HS-27A (cell line): Measurements from ENCODE around the gene ADM2.

Experiments used
- DNase-seq: peaks from one replicate; pipeline ENCODE4 v3.0.0-alpha.2; 2012; ENCODE audit warnings: low read depth, missing footprints

ADM2 gene

GRCh38 chr22:50445071-50445879, 36.1 kb upstream of the ADM2 start:
- no peak for DNase-seq

DNA sequence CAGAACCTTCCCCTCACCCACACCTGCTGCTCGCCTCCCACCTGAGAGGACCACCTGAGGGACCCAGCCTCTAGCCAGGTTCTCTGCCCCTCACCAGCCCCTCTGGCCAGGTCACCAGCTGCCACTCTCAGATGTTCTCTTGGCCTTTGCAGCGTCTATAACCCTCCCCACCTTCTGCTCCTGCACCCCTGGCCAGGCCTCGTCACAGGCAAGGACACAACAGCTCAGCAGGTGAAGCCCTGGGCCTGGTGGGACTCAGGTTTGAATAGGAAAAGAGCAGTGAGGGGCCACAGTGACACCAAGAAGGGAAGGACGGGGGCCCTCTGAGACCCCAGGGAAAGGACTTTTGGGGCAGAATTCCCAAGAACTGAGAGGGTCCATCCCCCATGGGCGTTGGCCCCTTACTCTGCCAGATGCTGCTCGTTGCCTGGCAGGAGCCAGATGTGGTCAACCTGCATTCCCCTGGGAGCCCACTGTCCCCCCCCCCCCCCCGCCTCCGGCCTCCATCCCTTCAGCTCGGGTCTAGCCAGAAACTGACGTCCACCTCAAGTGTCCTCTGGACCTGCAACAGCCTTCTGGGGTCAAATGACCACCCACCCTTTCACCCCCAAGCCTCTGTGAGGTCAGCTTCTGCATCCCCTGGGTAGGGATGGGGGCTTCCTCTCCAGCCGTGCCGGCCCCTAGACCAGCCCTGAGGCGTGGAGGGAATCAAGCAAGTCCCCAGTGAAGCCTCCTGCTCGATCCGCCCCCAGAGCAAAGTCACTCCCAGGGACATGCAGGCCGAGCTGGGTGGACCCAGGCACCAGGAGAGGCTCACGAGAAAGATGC, 35.2 kb upstream of the ADM2 start:
- no peak for DNase-seq

- DNase-seq: no peak
Measured at GRCh38 chr22:50446708-50447575, 34.4 kb upstream of the ADM2 start.

- DNase-seq: no peak
Measured at GRCh38 chr22:50447576-50448551, 33.5 kb upstream of the ADM2 start.

- no peak for DNase-seq
Measured at GRCh38 chr22:50452649-50453048, 28.7 kb upstream of the ADM2 start.

GRCh38 chr22:50454556-50455075, 26.7 kb upstream of the ADM2 start:
- DNase-seq: no peak

- DNase-seq: no peak
Measured at GRCh38 chr22:50455201-50455600, 26.1 kb upstream of the ADM2 start.

DNA sequence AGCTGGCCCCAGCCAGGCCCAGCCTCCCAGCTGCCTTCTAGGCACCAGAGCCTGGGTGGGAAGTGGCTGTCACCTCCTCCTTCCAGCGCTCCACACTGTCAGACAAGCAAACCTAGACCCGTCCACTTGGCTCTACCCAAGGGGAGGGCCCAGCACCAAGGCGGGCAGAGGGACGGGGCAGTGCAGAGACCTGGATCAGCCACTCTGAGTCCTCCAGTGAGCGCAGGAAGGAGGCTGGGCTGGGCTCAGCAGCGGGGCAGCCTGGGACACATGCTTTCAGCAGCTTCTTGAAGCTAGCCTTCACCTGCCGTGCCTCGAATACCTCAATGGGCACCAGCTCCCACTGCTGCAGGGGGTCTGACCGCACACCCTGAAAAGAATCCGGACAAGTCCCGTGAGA, 25.3 kb upstream of the ADM2 start:
- DNase-seq: no peak

GRCh38 chr22:50456466-50457234, 24.7 kb upstream of the ADM2 start:
- no peak for DNase-seq

- DNase-seq: no peak
Measured at GRCh38 chr22:50459016-50459415, 22.3 kb upstream of the ADM2 start.

- DNase-seq: no peak
Measured at GRCh38 chr22:50459496-50460140, 21.7 kb upstream of the ADM2 start.

DNA sequence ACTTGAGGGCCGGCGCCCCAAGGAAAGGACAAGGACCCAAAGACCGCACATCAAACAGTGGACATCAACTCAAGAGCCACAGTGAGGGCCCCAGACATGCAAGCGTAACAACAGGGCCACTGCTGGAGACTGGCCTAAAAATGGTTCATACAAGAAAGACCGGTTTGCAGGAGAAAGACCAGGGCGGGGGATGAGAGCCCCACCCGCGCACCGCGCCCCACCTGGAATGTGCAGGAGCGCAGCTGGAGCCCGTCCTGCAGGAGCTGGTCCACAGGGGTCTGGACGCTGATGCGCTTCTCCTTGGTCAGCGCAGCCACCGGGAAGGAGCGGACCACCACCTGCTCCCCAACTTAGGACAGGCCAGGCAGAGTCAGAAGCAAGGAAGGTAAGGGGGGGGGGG, 20.4 kb upstream of the ADM2 start:
- DNase-seq: no peak

- no peak for DNase-seq
Measured at GRCh38 chr22:50461536-50461935, 19.8 kb upstream of the ADM2 start.

GRCh38 chr22:50461979-50462540, 19.3 kb upstream of the ADM2 start:
- DNase-seq: no peak

- DNase-seq: no peak
Measured at GRCh38 chr22:50463188-50463900, 18.0 kb upstream of the ADM2 start.

DNA sequence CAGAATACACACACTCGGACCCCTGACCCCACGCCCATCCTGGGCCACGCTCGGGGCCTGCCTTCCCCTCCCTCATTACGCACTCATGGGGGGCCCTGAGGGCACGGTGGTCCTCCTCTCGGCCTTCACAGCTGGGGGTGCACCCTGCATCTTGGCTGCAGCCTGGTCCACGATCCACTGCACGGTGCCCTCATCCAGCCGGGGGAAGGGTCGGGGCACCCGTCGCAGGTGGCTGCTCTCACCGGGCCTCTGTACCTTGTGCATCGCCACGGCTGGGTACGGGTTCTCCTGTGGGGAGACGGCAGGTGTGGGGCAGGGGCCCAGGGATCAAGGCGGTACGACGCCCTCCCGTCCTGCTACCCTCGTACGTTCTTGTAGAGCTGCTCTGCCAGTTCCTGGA, 16.9 kb upstream of the ADM2 start:
- DNase-seq: no peak

- DNase-seq: no peak
Measured at GRCh38 chr22:50465066-50465930, 16.0 kb upstream of the ADM2 start.

DNA sequence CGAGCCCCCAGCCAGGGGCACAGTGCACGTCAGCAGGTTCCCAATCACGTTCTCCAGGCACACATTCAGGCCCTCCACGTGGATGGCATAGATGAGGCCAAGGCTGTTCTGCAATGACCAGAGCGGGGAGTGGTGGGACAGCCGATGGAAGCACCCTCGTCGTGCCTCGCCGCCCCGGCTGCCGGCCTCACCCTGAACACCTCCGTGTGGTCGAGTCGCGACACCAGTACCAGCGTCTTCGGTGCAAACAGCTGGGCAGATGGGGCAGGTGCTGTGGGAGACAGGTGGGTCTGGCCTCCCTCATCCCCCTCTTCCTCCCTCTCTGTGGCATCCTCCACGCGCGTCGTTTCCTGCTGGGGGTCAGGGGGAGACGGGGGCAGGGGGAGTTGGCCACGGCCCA, 14.0 kb upstream of the ADM2 start:
- no peak for DNase-seq
